H9 (cell line): Measurements from ENCODE around the gene NEK7. TPM values are rescaled to one million over a fixed set of nuclear protein-coding genes. Genes with fewer than 3 reads are reported as not detected.
A peak's percentile ranks its signal among the peaks of the same experiment; 100 is the strongest.

Source experiments
- DNase-seq: peaks from one replicate; pipeline ENCODE4 v3.0.0-alpha.2; 2017
- H2AFZ ChIP-seq: one replicate; pipeline ENCODE4 v1.6.1; 2013; ENCODE audit warnings: mild to moderate bottlenecking, low read length, control low read depth, moderate library complexity
- H2AK5ac ChIP-seq: 2 replicates; pipeline ENCODE4 v1.6.1; 2013; ENCODE audit warnings: low read length, control low read depth, mixed read lengths; ENCODE audit not compliant: insufficient read length
- H2BK120ac ChIP-seq: one replicate; pipeline ENCODE4 v1.6.1; 2013; ENCODE audit warnings: low read depth, mild to moderate bottlenecking, low read length, control low read depth, inconsistent platforms; ENCODE audit not compliant: poor library complexity, severe bottlenecking
- H2BK12ac ChIP-seq: 2 replicates; pipeline ENCODE4 v1.6.1; 2013; ENCODE audit warnings: low read length, control low read depth, mixed read lengths, low read depth; ENCODE audit not compliant: insufficient read length
- H2BK15ac ChIP-seq: 2 replicates; pipeline ENCODE4 v1.6.1; 2013; ENCODE audit warnings: low read depth, low read length, control low read depth
- H2BK20ac ChIP-seq: one replicate; pipeline ENCODE4 v1.6.1; 2013; ENCODE audit warnings: low read depth, mild to moderate bottlenecking, low read length, control low read depth, inconsistent platforms; ENCODE audit not compliant: poor library complexity, severe bottlenecking
- H2BK5ac ChIP-seq: 2 replicates; pipeline ENCODE4 v1.6.1; 2013; ENCODE audit warnings: low read length, control low read depth, mixed read lengths; ENCODE audit not compliant: insufficient read length
- H3K14ac ChIP-seq: 2 replicates; pipeline ENCODE4 v1.6.1; 2013; ENCODE audit warnings: low read length, control low read depth; ENCODE audit not compliant: insufficient read depth
- H3K18ac ChIP-seq: 2 replicates; pipeline ENCODE4 v1.6.1; 2013; ENCODE audit warnings: low read depth, mild to moderate bottlenecking, mixed read lengths, low read length, control low read depth; ENCODE audit not compliant: insufficient read length
- H3K23ac ChIP-seq: 2 replicates; pipeline ENCODE4 v1.6.1; 2013; ENCODE audit warnings: low read length, control low read depth, mixed read lengths, low read depth; ENCODE audit not compliant: insufficient read length
- H3K23me2 ChIP-seq: 2 replicates; pipeline ENCODE4 v1.6.1; 2013; ENCODE audit warnings: low read depth, mild to moderate bottlenecking, mixed read lengths, low read length, control low read depth; ENCODE audit not compliant: insufficient read length, poor library complexity, severe bottlenecking
- H3K27ac ChIP-seq: 2 replicates; pipeline ENCODE4 v1.5.1; 2013; ENCODE audit warnings: low read length, control low read depth, mixed read lengths, low read depth; ENCODE audit not compliant: insufficient read length
- H3K27me3 ChIP-seq: 2 replicates; pipeline ENCODE4 v1.6.1; 2013; ENCODE audit warnings: low read length, control low read depth, inconsistent platforms; ENCODE audit not compliant: insufficient read depth
- H3K4ac ChIP-seq: 2 replicates; pipeline ENCODE4 v1.6.1; 2013; ENCODE audit warnings: low read depth, mild to moderate bottlenecking, control low read depth, inconsistent platforms, low read length, moderate library complexity
- H3K4me1 ChIP-seq: 2 replicates; pipeline ENCODE4 v1.6.1; 2013; ENCODE audit warnings: low read length, control low read depth, inconsistent platforms; ENCODE audit not compliant: insufficient read depth
- H3K4me2 ChIP-seq: 2 replicates; pipeline ENCODE4 v1.6.1; 2013; ENCODE audit warnings: low read length, control low read depth, mixed read lengths; ENCODE audit not compliant: insufficient read length, insufficient read depth
- H3K56ac ChIP-seq: 2 replicates; pipeline ENCODE4 v1.6.1; 2013; ENCODE audit warnings: low read depth, mild to moderate bottlenecking, mixed read lengths, low read length, control low read depth; ENCODE audit not compliant: insufficient read length
- H3K79me1 ChIP-seq: 2 replicates; pipeline ENCODE4 v1.6.1; 2013; ENCODE audit warnings: low read depth, mild to moderate bottlenecking, moderate library complexity, low read length, control low read depth, inconsistent platforms; ENCODE audit not compliant: insufficient read depth, poor library complexity, severe bottlenecking
- H3K79me2 ChIP-seq: 2 replicates; pipeline ENCODE4 v1.6.1; 2013; ENCODE audit warnings: low read length, control low read depth, inconsistent platforms; ENCODE audit not compliant: insufficient read depth
- H3K9ac ChIP-seq: 2 replicates; pipeline ENCODE4 v1.6.1; 2013; ENCODE audit warnings: low read length, control low read depth, mixed read lengths; ENCODE audit not compliant: insufficient read length; ENCODE audit errors: extremely low read depth
- H3K9me3 ChIP-seq: one replicate; pipeline ENCODE4 v1.6.1; 2013; ENCODE audit warnings: low read depth, low read length, inconsistent platforms; ENCODE audit not compliant: control insufficient read depth
- H3T11ph ChIP-seq: one replicate; pipeline ENCODE4 v1.6.1; 2013; ENCODE audit warnings: mild to moderate bottlenecking, low read length, control low read depth, inconsistent platforms
- H4K20me1 ChIP-seq: one replicate; pipeline ENCODE4 v1.6.1; 2013; ENCODE audit not compliant: control insufficient read depth, insufficient read length, insufficient read depth
- H4K5ac ChIP-seq: 2 replicates; pipeline ENCODE4 v1.6.1; 2013; ENCODE audit warnings: low read depth, mild to moderate bottlenecking, mixed read lengths, low read length, control low read depth; ENCODE audit not compliant: insufficient read length
- H4K8ac ChIP-seq: replicated peaks from 2 replicates; pipeline ENCODE4 v1.6.1; 2013; ENCODE audit warnings: low read length, control low read depth, mixed read lengths, low read depth; ENCODE audit not compliant: insufficient read length
- H4K91ac ChIP-seq: 2 replicates; pipeline ENCODE4 v1.6.1; 2013; ENCODE audit warnings: low read depth, mild to moderate bottlenecking, moderate library complexity, mixed read lengths, low read length, control low read depth; ENCODE audit not compliant: insufficient read length
- H3K27ac Mint-ChIP-seq, 3 experiments: 2 replicates in 2 of 3; 3 replicates in 1 of 3; pipeline ENCODE4 v1.8.0; 2020 to 2021; ENCODE audit warnings: mixed read lengths in 3 of 3, mild to moderate bottlenecking in 1 of 3, moderate library complexity in 1 of 3
- H3K27me3 Mint-ChIP-seq: 2 replicates; pipeline ENCODE4 v1.8.0; 2021; ENCODE audit warnings: low read depth, mild to moderate bottlenecking, moderate library complexity, mixed read lengths
- H3K36me3 Mint-ChIP-seq, 3 experiments: 2 replicates in 2 of 3; 3 replicates in 1 of 3; pipeline ENCODE4 v1.8.0; 2020 to 2021; ENCODE audit warnings: low read depth in 3 of 3, mixed read lengths in 3 of 3; ENCODE audit not compliant: insufficient read depth in 1 of 3
- H3K4me1 Mint-ChIP-seq, 2 experiments: 2 replicates each; pipeline ENCODE4 v1.8.0; 2020; ENCODE audit warnings: mixed read lengths in 2 of 2
- H3K4me3 Mint-ChIP-seq, 2 experiments: 2 replicates in 1 of 2; 3 replicates in 1 of 2; pipeline ENCODE4 v1.8.0; 2020 to 2021; ENCODE audit warnings: mild to moderate bottlenecking in 2 of 2, mixed read lengths in 2 of 2, moderate library complexity in 1 of 2
- H3K9me3 Mint-ChIP-seq, 2 experiments: 2 replicates in 1 of 2; 3 replicates in 1 of 2; pipeline ENCODE4 v1.8.0; 2020; ENCODE audit warnings: mild to moderate bottlenecking in 2 of 2, mixed read lengths in 2 of 2, moderate library complexity in 1 of 2
- CTCF ChIP-seq: fragments of 200-600 bp; sonication (generic); conservative IDR thresholded peaks from 3 replicates; pipeline ENCODE4 v1.8.0; 2021; ENCODE audit warnings: antibody characterized with exemption, mild to moderate bottlenecking
- WGBS: extraction: QIAGEN DNeasy Blood & Tissue Kit; methylation state at CpG from one replicate; pipeline ENCODE4 v1.1.7; 2013; ENCODE audit warnings: missing lambda C conversion rate, low lambda C conversion rate, mixed read lengths; ENCODE audit not compliant: insufficient read length; ENCODE audit errors: extremely low coverage; 5-methylcytosine and 5-hydroxymethylcytosine counted together
- total RNA-seq: library from RNA; stranded (reverse); gene quantifications from 2 replicates; pipeline ENCODE4 v1.2.1, GENCODE V29; 2021

NEK7 gene
- total RNA-seq, 1 experiment from 2014 or later = 9.6 TPM

GRCh38 chr1:198231779-198232178 is 75.0 kb downstream of the NEK7 start:
- WGBS = no CpG with 5 or more reads among the region's 3 CpGs
- Histone ChIP-seq H2AK5ac (no peak overlapping the region), H3K79me1 (no peaks in the 10 kb centered on the region), H4K5ac (no peak overlapping the region), H2BK12ac (no peak overlapping the region), H3K14ac (no peak overlapping the region), H2BK5ac (no peak overlapping the region), H3K4me1 (peaks cover 3% of the 10 kb centered on the region; the same call in 1 of the 2 replicates), H4K20me1 (no peaks in the 10 kb centered on the region), H2AFZ (no peak overlapping the region), H3K4ac (no peak overlapping the region), H4K91ac (no peak overlapping the region), H3K4me2 (no peak overlapping the region), H3K18ac (no peak overlapping the region), H2BK120ac (no peak overlapping the region), H3K9ac (no peak overlapping the region), H3K27me3 (no peaks in the 10 kb centered on the region), H4K8ac (no peak overlapping the region), H3K9me3 (no peaks in the 10 kb centered on the region), H3K79me2 (no peaks in the 10 kb centered on the region; the same call in 1 of the 2 replicates), H3T11ph (no peak overlapping the region), H2BK15ac (no peak overlapping the region), H3K23ac (no peak overlapping the region), H3K23me2 (no peaks in the 10 kb centered on the region), H3K27ac (no peak overlapping the region), H3K56ac (no peak overlapping the region), H2BK20ac (no peak overlapping the region)
- no peak for DNase-seq
- Mint-ChIP-seq H3K4me3 (no peak overlapping the region), H3K36me3 (peaks cover under 1 to 2% (median under 1%) of the 10 kb centered on the region in 3 experiments; a peak in 3 of 7 replicates), H3K27me3 (no peaks in the 10 kb centered on the region), H3K9me3 (no peaks in the 10 kb centered on the region), H3K4me1 (peaks cover 26 to 35% of the 10 kb centered on the region in 2 experiments), H3K27ac (peak overlapping the region; percentile 70 to 90 (median 72); a peak in 5 of 7 replicates)
- TF ChIP-seq CTCF = no peak
